HFFc6 (cell line): Measurements from ENCODE around the gene DTNB. TPM values are rescaled to one million over a fixed set of nuclear protein-coding genes. Genes with fewer than 3 reads are reported as not detected.

Source experiments
- DNase-seq: peaks from one replicate; pipeline ENCODE4 v3.0.0-alpha.2; 2018
- H3K27ac Mint-ChIP-seq: 2 replicates; pipeline ENCODE4 v1.8.0; 2020; ENCODE audit warnings: mild to moderate bottlenecking, mixed read lengths
- H3K27me3 Mint-ChIP-seq: 2 replicates; pipeline ENCODE4 v1.8.0; 2021; ENCODE audit warnings: mild to moderate bottlenecking, moderate library complexity, mixed read lengths; ENCODE audit not compliant: insufficient read depth
- H3K36me3 Mint-ChIP-seq: 2 replicates; pipeline ENCODE4 v1.8.0; 2021; ENCODE audit warnings: low read depth, mixed read lengths
- H3K4me1 Mint-ChIP-seq: 2 replicates; pipeline ENCODE4 v1.8.0; 2020; ENCODE audit warnings: low read depth, mixed read lengths
- H3K4me3 Mint-ChIP-seq: 2 replicates; pipeline ENCODE4 v1.8.0; 2020; ENCODE audit warnings: mild to moderate bottlenecking, moderate library complexity, mixed read lengths
- H3K9me3 Mint-ChIP-seq: 2 replicates; pipeline ENCODE4 v1.8.0; 2020; ENCODE audit warnings: mild to moderate bottlenecking, mixed read lengths
- CTCF ChIP-seq: fragments of 200-600 bp; sonication (generic); IDR thresholded peaks from 2 replicates; pipeline ENCODE4 v1.5.0; 2021; ENCODE audit warnings: antibody characterized with exemption, mild to moderate bottlenecking
- total RNA-seq, 6 experiments: library from RNA; stranded (reverse); fragmentation: NEBNext Ultra II Directional; extraction: Animal tissue kit (Norgen Biotek cat#: 25700); gene quantifications; 2 replicates in 1 of 6; 3 replicates in 5 of 6; pipeline ENCODE4 v1.2.3, GENCODE V29; 2021

DTNB gene
- total RNA-seq, 6 experiments from 2014 or later, result 4.2 to 6.2 (median 4.7) TPM

DNA sequence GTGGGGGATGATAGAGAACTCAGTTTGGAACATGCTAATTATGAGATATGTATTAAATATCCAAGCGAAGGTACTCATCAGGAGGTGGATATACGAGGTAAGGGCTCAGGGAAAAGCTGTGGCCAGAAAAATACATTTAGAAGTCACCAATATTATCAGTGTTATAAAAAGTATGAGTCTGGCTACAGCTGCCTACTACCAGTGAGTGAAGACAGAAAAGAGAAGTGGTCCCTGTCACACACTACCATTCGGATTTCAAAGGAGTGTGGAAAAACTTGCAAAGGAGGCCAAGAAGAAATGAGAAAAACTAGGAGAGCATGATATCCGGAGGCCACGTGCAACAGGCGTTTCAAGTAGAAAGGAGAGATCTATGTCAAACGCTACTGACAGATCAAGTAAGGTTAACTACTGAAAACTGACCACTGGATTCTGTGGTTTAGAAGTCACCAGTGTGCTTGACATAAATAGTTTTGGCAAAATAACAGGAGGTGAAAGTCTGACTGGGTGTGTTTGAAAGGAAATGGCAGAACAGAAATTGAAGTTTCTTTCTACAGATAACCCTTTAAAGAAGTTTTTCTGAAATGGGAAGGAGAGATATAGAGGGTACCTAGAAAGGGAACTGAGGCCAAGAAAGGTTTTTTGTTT is 213.0 kb downstream of the DTNB start:
- no peaks in the 10 kb centered on the region for H3K36me3 Mint-ChIP-seq
- peaks cover 7% of the 10 kb centered on the region for H3K27me3 Mint-ChIP-seq
- DNase-seq, result no peak
- no peak for TF ChIP-seq CTCF
- H3K27ac Mint-ChIP-seq, result no peak overlapping the region
- no peaks in the 10 kb centered on the region for H3K4me1 Mint-ChIP-seq
- H3K9me3 Mint-ChIP-seq, result no peaks in the 10 kb centered on the region
- H3K4me3 Mint-ChIP-seq, result no peak overlapping the region

GRCh38 chr2:25454824-25455611 is 218.4 kb downstream of the DTNB start:
- H3K4me3 Mint-ChIP-seq, result no peak overlapping the region
- DNase-seq, result no peak
- H3K27me3 Mint-ChIP-seq, result peaks cover 3% of the 10 kb centered on the region
- no peaks in the 10 kb centered on the region for H3K36me3 Mint-ChIP-seq
- no peak for TF ChIP-seq CTCF
- no peaks in the 10 kb centered on the region for H3K4me1 Mint-ChIP-seq
- no peaks in the 10 kb centered on the region for H3K9me3 Mint-ChIP-seq
- H3K27ac Mint-ChIP-seq, result no peak overlapping the region

DNA sequence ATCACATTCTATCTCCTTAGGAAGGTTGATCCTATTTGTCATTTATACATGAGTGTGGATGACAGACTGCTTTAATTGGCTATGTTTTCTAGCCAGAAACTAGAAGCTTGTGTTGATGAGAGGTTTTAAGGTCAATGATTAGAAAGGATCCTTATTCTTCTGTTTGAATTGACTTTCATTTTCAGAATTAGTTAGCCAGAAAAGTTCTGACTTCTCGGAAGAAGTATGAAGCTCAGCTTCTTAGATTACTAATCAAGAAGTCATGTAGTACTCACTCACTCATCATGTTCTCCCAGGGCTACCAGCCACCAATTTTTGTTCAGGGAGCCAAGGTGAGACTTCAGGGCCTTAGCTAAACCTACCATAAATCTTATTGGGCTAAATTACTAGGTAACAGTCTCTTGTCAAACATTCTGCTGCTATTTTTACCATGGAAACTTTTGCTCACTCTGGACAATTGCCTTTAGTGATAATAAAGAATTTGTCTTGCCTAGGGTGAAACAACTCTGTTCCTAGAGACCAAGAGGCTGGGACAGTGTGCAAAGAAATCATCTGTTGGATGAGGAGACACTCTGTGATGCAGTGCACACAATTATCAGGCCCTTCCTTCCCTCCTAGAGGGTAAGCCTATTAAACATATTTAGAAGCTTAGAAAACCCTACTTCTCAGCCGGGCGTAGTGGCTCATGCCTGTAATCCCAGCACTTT is 220.0 kb downstream of the DTNB start:
- peaks cover 3% of the 10 kb centered on the region for H3K27me3 Mint-ChIP-seq
- H3K4me1 Mint-ChIP-seq, result no peaks in the 10 kb centered on the region
- H3K9me3 Mint-ChIP-seq, result no peaks in the 10 kb centered on the region
- H3K27ac Mint-ChIP-seq, result no peak overlapping the region
- no peak overlapping the region for H3K4me3 Mint-ChIP-seq
- no peak for TF ChIP-seq CTCF
- DNase-seq, result no peak
- no peaks in the 10 kb centered on the region for H3K36me3 Mint-ChIP-seq

DNA sequence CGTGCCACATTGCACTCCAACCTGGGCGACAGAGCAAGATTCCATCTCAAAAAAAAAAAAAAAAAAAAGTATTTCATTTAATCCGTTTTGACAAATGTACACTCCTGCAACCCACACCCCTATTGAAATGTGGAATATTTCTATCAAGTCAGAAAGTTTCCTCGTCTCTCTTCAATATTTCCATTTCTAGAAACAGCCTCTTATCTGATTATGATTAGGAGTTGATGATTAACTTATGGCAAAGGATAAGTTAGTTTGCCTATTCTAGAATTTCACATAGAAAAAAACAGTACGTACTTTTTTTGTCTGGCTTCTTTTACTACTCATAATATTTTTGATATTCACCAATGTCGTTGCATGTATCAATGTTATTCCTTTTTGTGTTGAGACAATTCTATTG is 224.6 kb downstream of the DTNB start:
- Mint-ChIP-seq H3K4me1 (no peaks in the 10 kb centered on the region), H3K9me3 (no peaks in the 10 kb centered on the region), H3K27ac (no peak overlapping the region), H3K4me3 (no peak overlapping the region), H3K36me3 (no peaks in the 10 kb centered on the region), H3K27me3 (no peaks in the 10 kb centered on the region; the same call in none of the 2 replicates)
- no peak for DNase-seq
- no peak for TF ChIP-seq CTCF

- Mint-ChIP-seq H3K27ac (no peak overlapping the region), H3K36me3 (no peaks in the 10 kb centered on the region), H3K4me3 (no peak overlapping the region), H3K4me1 (no peaks in the 10 kb centered on the region), H3K9me3 (no peaks in the 10 kb centered on the region), H3K27me3 (no peaks in the 10 kb centered on the region; the same call in none of the 2 replicates)
- TF ChIP-seq CTCF, result no peak
- no peak for DNase-seq
Observed at GRCh38 chr2:25447018-25447417, 226.4 kb downstream of the DTNB start.
